Naive thymus-derived CD8-positive, alpha-beta T cell (primary cell): Measurements from ENCODE around the gene STRN4. TPM values are rescaled to one million over a fixed set of nuclear protein-coding genes. Genes with fewer than 3 reads are reported as not detected.
"Not testable (repeated sequence)": the region's sequence is repeated elsewhere in the genome, so short reads cannot be mapped to it uniquely, and the experiment has no call there.

Experiments used
- ATAC-seq, 2 donors: fragments of 150-1000 bp; cut with Tn5 transposase in 1 of 2; sonication (Bioruptor Pico), chemical (Tn5 transposase) in 1 of 2; 1 replicate in 1 of 2; 2 replicates in 1 of 2; pipeline ENCODE4 v1.10.0; 2021; ENCODE audit warnings: mild to moderate bottlenecking in 2 of 2, moderate library complexity in 2 of 2
- POLR2A ChIA-PET: fragments of 350-600 bp; sonication (Branson Sonifier 250); formaldehyde crosslinking; loops from one replicate; lab custom pipeline; 2021; ENCODE audit warnings: antibody characterized with exemption; lab: Charles Lee
- DNase-seq, 10 donors: peaks; one replicate each; pipeline versions ENCODE4 v3.0.0 to v3.0.0-alpha.2; 2020 to 2022
- H3K27ac Mint-ChIP-seq, 10 donors: one replicate each; pipeline ENCODE4 v1.8.0; 2020 to 2022; ENCODE audit warnings: mild to moderate bottlenecking in 10 of 10, mixed read lengths in 10 of 10, moderate library complexity in 4 of 10, inconsistent platforms in 1 of 10
- H3K27me3 Mint-ChIP-seq, 5 donors: one replicate each; pipeline ENCODE4 v1.8.0; 2021 to 2022; ENCODE audit warnings: mixed read lengths in 5 of 5
- H3K36me3 Mint-ChIP-seq, 3 donors: one replicate each; pipeline ENCODE4 v1.8.0; 2020 to 2022; ENCODE audit warnings: mixed read lengths in 3 of 3, mild to moderate bottlenecking in 2 of 3, inconsistent platforms in 1 of 3
- H3K4me1 Mint-ChIP-seq, 4 donors: one replicate each; pipeline ENCODE4 v1.8.0; 2021 to 2022; ENCODE audit warnings: mixed read lengths in 4 of 4
- H3K4me3 Mint-ChIP-seq, 10 donors: one replicate each; pipeline ENCODE4 v1.8.0; 2020 to 2022; ENCODE audit warnings: mild to moderate bottlenecking in 10 of 10, mixed read lengths in 10 of 10, moderate library complexity in 6 of 10, inconsistent platforms in 1 of 10
- H3K9me3 Mint-ChIP-seq, 9 donors: one replicate each; pipeline ENCODE4 v1.8.0; 2020 to 2022; ENCODE audit warnings: mixed read lengths in 9 of 9, mild to moderate bottlenecking in 3 of 9, inconsistent platforms in 1 of 9, moderate library complexity in 1 of 9
- polyA plus RNA-seq, 3 donors: library from polyadenylated mRNA; unstranded; fragments of 300-500 nt; fragmentation: Illumina TruSeq; gene quantifications; one replicate each; pipeline ENCODE4 v1.2.3, GENCODE V29; 2021
- total RNA-seq, 8 experiments: library from RNA in 2 of 8; stranded (reverse) in 2 of 8; gene quantifications; one replicate each; pipeline ENCODE4 v1.2.3 and lab custom pipeline; 2021 to 2026

STRN4 gene
- total and polyA plus RNA-seq, 5 experiments from 2014 or later, result 8.2 to 81.9 (median 25.7) TPM

DNA sequence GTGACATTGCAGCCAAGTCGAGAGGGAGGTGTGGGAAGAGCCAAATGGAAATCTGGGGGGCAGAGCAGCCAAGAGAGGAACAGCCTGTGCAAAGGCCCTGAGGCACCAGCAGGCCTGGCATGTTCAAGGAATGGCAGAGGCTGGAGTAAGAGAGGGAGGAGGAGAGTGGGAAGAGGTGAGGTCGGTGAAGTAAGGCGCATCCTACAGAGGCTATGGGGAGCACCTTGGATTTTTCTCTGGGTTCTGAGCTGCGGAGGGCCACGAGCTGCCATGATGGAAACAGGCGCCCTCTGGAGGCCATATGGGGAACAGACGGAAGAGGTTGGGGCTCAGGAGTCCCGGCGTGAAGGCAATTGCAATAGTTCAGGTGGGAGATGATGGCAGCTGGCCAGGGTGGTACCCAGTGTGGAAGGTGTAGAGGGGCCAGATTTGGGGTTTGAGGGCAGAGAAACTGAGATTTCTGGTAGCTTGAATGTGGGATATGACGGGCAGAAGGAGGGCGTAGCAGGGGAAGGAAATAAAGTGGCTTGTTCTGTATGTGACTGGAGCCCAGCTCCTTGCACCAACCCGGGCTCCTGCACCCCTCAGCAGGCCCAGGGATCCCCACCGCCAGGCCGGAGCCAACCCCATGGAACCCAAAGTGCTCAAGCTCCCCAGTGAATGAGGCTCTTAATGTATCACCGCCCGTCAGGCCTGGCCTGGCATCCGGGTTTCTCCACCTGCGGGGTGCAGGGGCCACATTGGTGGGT lies 20.5 kb upstream of the STRN4 start:
- peak; percentile 27 to 78 (median 50) for DNase-seq
- ATAC-seq, result peak; percentile 65 to 78
- no peaks in the 10 kb centered on the region for H3K9me3 Mint-ChIP-seq
- POLR2A ChIA-PET, result interaction anchor here (0.6 kb wide), 2 partner anchors 170 to 472 kb away, joined by 3 to 4 read pairs; no protein-coding TSS in a partner anchor
- H3K27me3 Mint-ChIP-seq, result no peaks in the 10 kb centered on the region
- H3K4me1 Mint-ChIP-seq, result peaks cover 4 to 8% (median 5%) of the 10 kb centered on the region in 4 donors
- H3K36me3 Mint-ChIP-seq, result no peaks in the 10 kb centered on the region
- H3K4me3 Mint-ChIP-seq, result peak overlapping the region in 1 of 10 donors; percentile 1
- peak overlapping the region in 2 of 10 donors; percentile 5 to 17 for H3K27ac Mint-ChIP-seq

DNA sequence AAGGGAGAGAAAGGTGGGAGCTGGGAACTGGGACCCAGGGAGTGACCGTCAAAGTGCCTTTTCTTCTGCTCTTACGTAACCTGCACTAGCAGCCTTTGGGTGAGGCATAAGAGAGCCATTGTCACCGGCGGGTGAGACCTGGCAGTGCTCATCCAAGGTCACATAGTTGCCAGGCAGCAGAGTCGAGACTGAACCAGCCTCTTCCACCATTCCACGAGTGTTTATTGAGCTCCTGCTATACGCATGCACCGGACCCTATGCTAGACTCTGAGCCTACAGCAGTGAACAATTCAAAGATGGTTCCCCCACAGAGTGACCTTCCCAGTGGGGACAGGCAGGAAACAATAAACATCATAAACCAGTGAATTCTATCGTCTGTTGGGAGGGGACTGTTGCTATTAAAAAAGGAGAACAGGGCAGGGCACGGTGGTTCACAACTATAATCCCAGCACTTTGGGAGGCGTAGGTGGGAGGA lies 18.6 kb upstream of the STRN4 start:
- DNase-seq (no peak), ATAC-seq (no peak)
- peak overlapping the region in 2 of 10 donors; percentile 13 to 14 for H3K27ac Mint-ChIP-seq
- H3K36me3 Mint-ChIP-seq, result no peaks in the 10 kb centered on the region
- H3K9me3 Mint-ChIP-seq, result no peaks in the 10 kb centered on the region
- no peak overlapping the region for H3K4me3 Mint-ChIP-seq
- no peaks in the 10 kb centered on the region for H3K27me3 Mint-ChIP-seq
- POLR2A ChIA-PET, result interaction anchor here (1.0 kb wide), 1 partner anchor 20 kb away, joined by 4 read pairs; no protein-coding TSS in a partner anchor
- peaks cover 4 to 8% (median 5%) of the 10 kb centered on the region in 4 donors for H3K4me1 Mint-ChIP-seq

- H3K27me3 Mint-ChIP-seq, result no peaks in the 10 kb centered on the region
- no peak overlapping the region for H3K4me3 Mint-ChIP-seq
- POLR2A ChIA-PET, result no interaction called here
- no peaks in the 10 kb centered on the region for H3K9me3 Mint-ChIP-seq
- no peak for ATAC-seq
- DNase-seq, result no peak
- peaks cover 7 to 11% (median 7%) of the 10 kb centered on the region in 4 donors for H3K4me1 Mint-ChIP-seq
- no peak overlapping the region for H3K27ac Mint-ChIP-seq
- H3K36me3 Mint-ChIP-seq, result no peaks in the 10 kb centered on the region
These were observed 16.1 kb upstream of the STRN4 start for GRCh38 chr19:46762245-46762890.

DNA sequence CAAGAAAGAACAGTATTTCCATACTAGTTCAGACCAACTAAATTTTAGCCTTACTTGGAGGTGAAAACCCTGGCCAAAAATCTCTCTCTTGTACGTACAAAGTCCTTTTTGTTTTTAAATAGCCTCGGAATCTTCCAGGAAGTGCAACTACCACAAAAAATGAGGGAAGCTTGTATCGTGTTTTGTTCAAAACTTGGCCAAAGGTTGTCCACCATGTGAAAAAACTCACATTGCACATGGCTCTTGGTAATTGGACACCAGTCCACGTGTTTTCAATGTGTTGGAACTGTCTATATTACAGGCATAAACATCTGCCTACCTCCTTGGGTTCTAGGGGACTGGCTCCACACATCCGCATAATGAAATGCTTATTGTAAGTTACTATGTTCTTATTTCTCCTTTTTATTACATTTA lies 15.2 kb upstream of the STRN4 start:
- no peak overlapping the region for H3K4me3 Mint-ChIP-seq
- H3K36me3 Mint-ChIP-seq, result peaks cover 0 to 3% (median 0%) of the 10 kb centered on the region in 3 donors
- H3K27ac Mint-ChIP-seq, result no peak overlapping the region
- H3K4me1 Mint-ChIP-seq, result peaks cover 3 to 7% (median 4%) of the 10 kb centered on the region in 4 donors
- no peaks in the 10 kb centered on the region for H3K9me3 Mint-ChIP-seq
- DNase-seq (no peak), ATAC-seq (no peak)
- POLR2A ChIA-PET, result no interaction called here
- H3K27me3 Mint-ChIP-seq, result no peaks in the 10 kb centered on the region

GRCh38 chr19:46760897-46761296 lies 14.6 kb upstream of the STRN4 start:
- DNase-seq, H3K9me3 Mint-ChIP-seq, H3K4me3 Mint-ChIP-seq, H3K36me3 Mint-ChIP-seq, H3K27ac Mint-ChIP-seq, POLR2A ChIA-PET, ATAC-seq, H3K27me3 Mint-ChIP-seq, H3K4me1 Mint-ChIP-seq: not testable (repeated sequence)

- DNase-seq, result no peak
- H3K4me3 Mint-ChIP-seq, result no peak overlapping the region
- peaks cover 3 to 7% (median 3%) of the 10 kb centered on the region in 4 donors for H3K4me1 Mint-ChIP-seq
- POLR2A ChIA-PET, result no interaction called here
- ATAC-seq, result no peak
- no peak overlapping the region for H3K27ac Mint-ChIP-seq
- no peaks in the 10 kb centered on the region for H3K27me3 Mint-ChIP-seq
- H3K9me3 Mint-ChIP-seq, result no peaks in the 10 kb centered on the region
- peaks cover 0 to 5% (median 0%) of the 10 kb centered on the region in 3 donors for H3K36me3 Mint-ChIP-seq
These were observed 14.1 kb upstream of the STRN4 start for GRCh38 chr19:46760363-46760762.

GRCh38 chr19:46759817-46760333 lies 13.6 kb upstream of the STRN4 start:
- POLR2A ChIA-PET, result no interaction called here
- Mint-ChIP-seq H3K9me3 (no peaks in the 10 kb centered on the region), H3K36me3 (peaks cover 0 to 7% (median 0%) of the 10 kb centered on the region in 3 donors), H3K4me1 (peaks cover 2 to 7% (median 4%) of the 10 kb centered on the region in 4 donors), H3K4me3 (no peak overlapping the region), H3K27me3 (no peaks in the 10 kb centered on the region), H3K27ac (peak overlapping the region in 1 of 10 donors; percentile 40)
- DNase-seq, result no peak
- ATAC-seq, result no peak

DNA sequence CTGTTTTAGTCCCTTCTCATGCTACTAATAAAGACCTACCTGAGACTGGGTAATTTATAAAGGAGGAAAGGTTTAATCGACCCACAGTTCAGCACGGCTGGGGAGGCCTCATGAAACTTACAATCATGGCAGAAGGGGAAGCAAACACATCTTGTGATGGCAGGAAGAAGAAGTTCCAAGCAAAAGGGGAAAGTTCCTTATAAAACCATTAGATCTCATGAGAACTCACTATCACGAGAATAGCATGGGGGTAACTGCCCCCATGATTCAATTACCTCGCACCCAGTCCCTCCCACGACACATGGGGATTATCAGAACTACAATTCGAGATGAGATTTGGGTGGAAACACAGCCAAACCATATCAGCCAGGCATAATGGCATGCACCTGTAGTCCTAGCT lies 13.0 kb upstream of the STRN4 start:
- peak overlapping the region in 1 of 10 donors; percentile 56 for H3K27ac Mint-ChIP-seq
- H3K27me3 Mint-ChIP-seq, result no peaks in the 10 kb centered on the region
- POLR2A ChIA-PET, result no interaction called here
- peaks cover 2 to 7% (median 4%) of the 10 kb centered on the region in 4 donors for H3K4me1 Mint-ChIP-seq
- no peak overlapping the region for H3K4me3 Mint-ChIP-seq
- no peaks in the 10 kb centered on the region for H3K9me3 Mint-ChIP-seq
- peaks cover 0 to 7% (median 0%) of the 10 kb centered on the region in 3 donors for H3K36me3 Mint-ChIP-seq
- DNase-seq (no peak), ATAC-seq (no peak)

DNA sequence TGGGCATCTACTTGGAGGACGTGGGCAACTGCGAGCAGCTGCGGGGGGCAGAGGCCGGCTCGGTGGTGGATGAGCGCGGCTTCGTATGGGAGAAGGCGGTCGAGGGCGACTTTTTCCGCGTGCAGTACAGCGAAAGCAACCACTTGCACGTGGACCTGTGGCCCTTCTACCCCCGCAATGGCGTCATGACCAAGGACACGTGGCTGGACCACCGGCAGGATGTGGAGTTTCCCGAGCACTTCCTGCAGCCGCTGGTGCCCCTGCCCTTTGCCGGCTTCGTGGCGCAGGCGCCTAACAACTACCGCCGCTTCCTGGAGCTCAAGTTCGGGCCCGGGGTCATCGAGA lies 10.3 kb upstream of the STRN4 start:
- no peaks in the 10 kb centered on the region for H3K27me3 Mint-ChIP-seq
- peaks cover 0 to 17% (median 0%) of the 10 kb centered on the region in 3 donors for H3K36me3 Mint-ChIP-seq
- DNase-seq (no peak), ATAC-seq (no peak)
- H3K4me1 Mint-ChIP-seq, result peaks cover 7 to 14% (median 11%) of the 10 kb centered on the region in 4 donors
- H3K27ac Mint-ChIP-seq, result no peak overlapping the region
- H3K9me3 Mint-ChIP-seq, result no peaks in the 10 kb centered on the region
- POLR2A ChIA-PET, result interaction anchor here (1.1 to 1.9 kb wide), 3 partner anchors 65 to 88 kb away, joined by 3 to 4 read pairs (median 3); no protein-coding TSS in a partner anchor
- H3K4me3 Mint-ChIP-seq, result no peak overlapping the region

GRCh38 chr19:46755853-46756543 lies 9.7 kb upstream of the STRN4 start:
- peaks cover 0 to 17% (median 0%) of the 10 kb centered on the region in 3 donors for H3K36me3 Mint-ChIP-seq
- POLR2A ChIA-PET, result interaction anchor here (1.1 to 1.2 kb wide), 2 partner anchors 84 to 89 kb away, joined by 3 read pairs; no protein-coding TSS in a partner anchor
- H3K4me3 Mint-ChIP-seq, result no peak overlapping the region
- ATAC-seq, result no peak
- H3K4me1 Mint-ChIP-seq, result peaks cover 7 to 14% (median 11%) of the 10 kb centered on the region in 4 donors
- H3K27me3 Mint-ChIP-seq, result no peaks in the 10 kb centered on the region
- DNase-seq, result no peak
- H3K27ac Mint-ChIP-seq, result no peak overlapping the region
- no peaks in the 10 kb centered on the region for H3K9me3 Mint-ChIP-seq

DNA sequence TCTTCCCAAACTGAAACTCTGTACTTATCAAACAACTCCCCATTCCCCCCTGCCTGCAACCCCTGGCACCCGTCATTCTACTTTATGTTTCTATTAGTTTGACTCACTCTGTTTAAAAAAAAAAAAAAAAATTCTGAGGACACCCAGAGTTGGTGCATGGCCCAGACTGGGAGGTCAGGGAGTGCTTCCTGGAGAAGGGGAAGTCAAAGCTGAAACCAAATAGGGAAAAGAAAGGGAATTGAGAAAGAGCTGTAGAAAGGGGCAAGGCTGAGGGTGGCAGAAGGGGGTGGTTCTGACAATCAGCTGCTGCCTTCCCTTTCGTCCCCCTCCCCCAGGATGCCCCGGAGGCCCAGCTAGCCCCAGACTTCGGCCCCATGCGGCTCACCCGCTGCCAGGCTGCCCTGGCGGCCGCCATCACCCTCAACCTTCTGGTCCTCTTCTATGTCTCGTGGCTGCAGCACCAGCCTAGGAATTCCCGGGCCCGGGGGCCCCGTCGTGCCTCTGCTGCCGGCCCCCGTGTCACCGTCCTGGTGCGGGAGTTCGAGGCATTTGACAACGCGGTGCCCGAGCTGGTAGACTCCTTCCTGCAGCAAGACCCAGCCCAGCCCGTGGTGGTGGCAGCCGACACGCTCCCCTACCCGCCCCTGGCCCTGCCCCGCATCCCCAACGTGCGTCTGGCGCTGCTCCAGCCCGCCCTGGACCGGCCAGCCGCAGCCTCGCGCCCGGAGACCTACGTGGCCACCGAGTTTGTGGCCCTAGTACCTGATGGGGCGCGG lies 9.0 kb upstream of the STRN4 start:
- Mint-ChIP-seq H3K36me3 (peaks cover 0 to 23% (median 0%) of the 10 kb centered on the region in 3 donors), H3K4me1 (peaks cover 9 to 14% (median 11%) of the 10 kb centered on the region in 4 donors), H3K27ac (no peak overlapping the region), H3K27me3 (no peaks in the 10 kb centered on the region), H3K4me3 (no peak overlapping the region), H3K9me3 (no peaks in the 10 kb centered on the region)
- ATAC-seq (no peak), DNase-seq (no peak)
- POLR2A ChIA-PET, result interaction anchor here (0.7 to 1.1 kb wide), 2 partner anchors 85 to 88 kb away, joined by 3 read pairs; no protein-coding TSS in a partner anchor
